Ovary (tissue), 9 donors: ENCODE data around the gene DPH7. TPM values are rescaled to one million over a fixed set of nuclear protein-coding genes. Genes with fewer than 3 reads are reported as not detected.
"Not testable (repeated sequence)": the region's sequence is repeated elsewhere in the genome, so short reads cannot be mapped to it uniquely, and the experiment has no call there.

Experiments
- DNase-seq, 5 donors: peaks; one replicate each; pipeline ENCODE4 v3.0.0-alpha.2; 2019 to 2020
- H3K27ac ChIP-seq, 2 donors: fragments of 200-600 bp; one replicate each; pipeline versions ENCODE4 v1.5.1 to v1.8.0; 2019 to 2022
- H3K27me3 ChIP-seq: fragments of 200-600 bp; one replicate; pipeline ENCODE4 v1.8.0; 2022
- H3K36me3 ChIP-seq: fragments of 200-600 bp; sonication (generic); one replicate; pipeline ENCODE4 v1.5.1; 2019
- H3K4me1 ChIP-seq: one replicate; pipeline ENCODE4 v1.8.1; 2013; ENCODE audit warnings: mild to moderate bottlenecking, moderate library complexity; ENCODE audit not compliant: insufficient read depth
- H3K4me3 ChIP-seq: fragments of 200-600 bp; sonication (generic); one replicate; pipeline ENCODE4 v1.5.1; 2017
- H3K9me3 ChIP-seq, 2 donors: fragments of 200-600 bp in 1 of 2; sonication (generic) in 1 of 2; one replicate each; pipeline versions ENCODE4 v1.5.1 to v1.8.1; 2013 to 2019; ENCODE audit warnings: mild to moderate bottlenecking in 1 of 2, moderate library complexity in 1 of 2
- CTCF ChIP-seq, 3 donors: fragments of 450-650 bp in 2 of 3; fragments of 200-600 bp in 1 of 3; IDR thresholded peaks; one replicate each; pipeline versions ENCODE4 v1.5.1 to v1.8.0; 2016 to 2022; ENCODE audit warnings: antibody characterized with exemption in 3 of 3, mild to moderate bottlenecking in 1 of 3
- EP300 ChIP-seq: sonication (generic); formaldehyde crosslinking; IDR thresholded peaks from one replicate; pipeline ENCODE4 v1.6.1; 2017; ENCODE audit warnings: antibody characterized with exemption
- POLR2A ChIP-seq: fragments of 450-650 bp; IDR thresholded peaks from one replicate; pipeline ENCODE4 v1.6.1; 2017; ENCODE audit warnings: antibody characterized with exemption, mild to moderate bottlenecking, moderate library complexity
- WGBS, 3 donors: extraction: QIAGEN DNeasy Blood & Tissue Kit in 1 of 3; methylation state at CpG; one replicate each; pipeline versions ENCODE4 v1.1.5 to v1.1.7; 2013 to 2017; 5-methylcytosine and 5-hydroxymethylcytosine counted together
- intact Hi-C, 4 donors: fragments of 100-400 bp; cut with DNase I; formaldehyde crosslinking; loops; one replicate each; pipeline versions ENCODE4 v1.11.0 to v1.15.1; 2022 to 2023
- polyA plus RNA-seq, 2 donors: library from polyadenylated mRNA; stranded (reverse); fragments of 200-250 nt in 1 of 2; fragments of 350-450 nt in 1 of 2; fragmentation: Illumina TruSeq in 1 of 2; extraction: RNeasy Lipid Tissue Mini Kit (QIAGEN cat#74804) in 1 of 2; gene quantifications; one replicate each; pipeline ENCODE4 v1.2.3, GENCODE V29; 2013 to 2014
- total RNA-seq, 7 donors: library from RNA; depleted of rRNA in 2 of 7; stranded (reverse); fragments of >200 nt in 2 of 7; fragmentation: NEBNext Ultra II Directional in 3 of 7; extraction: Animal tissue kit (Norgen Biotek cat#: 25700) in 3 of 7; gene quantifications; one replicate each; pipeline versions ENCODE4 v1.1.0 to v1.2.4, GENCODE V29; 2016 to 2023
- donor health status: DM: no; HTN: no; CAD: no; lungs with moderate emphysema.
- donor health status: DM: no; HTN: no; CAD: no.
- donor health status: Bipolar disorder and iron deficiency.
- donor health status: DM: yes; HTN: yes; CAD: no.
- donor health status: DM: no; HTN: no; CAD: no.
- donor health status: DM: yes; HTN: yes; CAD: no.

Gene DPH7
- total and polyA plus RNA-seq, 9 donors, result 15.4 to 38.2 (median 33.0) TPM

DNA sequence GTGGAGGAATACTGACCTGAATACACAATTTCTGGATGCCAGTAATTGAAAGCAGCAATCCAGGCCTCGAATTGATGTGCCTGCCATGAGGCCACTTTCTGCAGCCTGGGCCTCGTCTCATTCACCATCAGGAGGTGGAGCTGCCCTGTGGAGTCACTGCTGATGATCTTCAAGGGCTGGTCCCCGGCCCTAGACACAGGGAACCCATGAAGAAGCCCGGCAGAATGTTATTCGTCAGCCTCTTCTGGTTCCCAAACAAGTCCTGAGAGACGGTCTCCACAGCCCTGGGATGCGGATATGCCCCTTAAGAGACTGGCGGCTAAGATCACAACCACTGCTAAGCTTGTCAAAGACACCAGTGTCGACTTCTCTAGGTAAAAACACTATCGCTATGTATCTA is 4.5 kb downstream of the DPH7 start:
- WGBS, 3 donors, result 88 to 95% (median 90%) methylated on average over 10 of the region's 10 CpGs
- Histone ChIP-seq H3K27ac (no peak overlapping the region), H3K9me3 (no peaks in the 10 kb centered on the region), H3K27me3 (no peaks in the 10 kb centered on the region), H3K4me3 (no peak overlapping the region), H3K36me3 (no peaks in the 10 kb centered on the region), H3K4me1 (peaks cover 4% of the 10 kb centered on the region)
- DNase-seq, result no peak
- intact Hi-C loops, result no loop called here
- TF ChIP-seq CTCF (IDR thresholded peaks at IDR 0.05) (no peak), POLR2A (no peak)

DNA sequence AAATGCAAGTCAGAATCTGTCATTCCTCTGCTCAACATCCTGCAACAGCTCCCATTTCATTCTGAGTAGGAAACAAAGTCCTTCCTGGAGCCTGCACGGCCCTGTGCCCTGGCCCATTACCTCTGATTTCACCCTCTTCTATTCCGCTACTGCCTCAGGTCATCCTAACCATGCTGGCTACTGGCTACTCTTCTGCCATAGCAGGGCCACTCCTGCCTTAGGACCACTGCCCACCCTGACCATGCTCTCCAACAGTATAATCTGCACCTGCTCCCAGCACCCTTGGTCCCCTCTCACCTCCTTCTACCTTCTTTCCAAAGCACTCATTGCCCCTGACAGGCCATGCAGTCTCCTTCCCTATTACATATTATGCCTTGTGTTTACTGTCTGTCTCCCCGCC is 8.2 kb downstream of the DPH7 start:
- 97 to 100% (median 99%) methylated on average over 3 of the region's 3 CpGs for WGBS, 3 donors
- H3K27ac ChIP-seq, result no peak overlapping the region
- no peaks in the 10 kb centered on the region for H3K9me3 ChIP-seq
- TF ChIP-seq EP300 (no peak), CTCF (IDR thresholded peaks at IDR 0.05) (no peak), POLR2A (no peak)
- H3K4me3 ChIP-seq, result no peak overlapping the region
- DNase-seq, result no peak
- no peaks in the 10 kb centered on the region for H3K36me3 ChIP-seq
- intact Hi-C loops, result no loop called here
- H3K4me1 ChIP-seq, result no peaks in the 10 kb centered on the region
- no peaks in the 10 kb centered on the region for H3K27me3 ChIP-seq

- no peak for TF ChIP-seq CTCF (IDR thresholded peaks at IDR 0.05)
- TF ChIP-seq EP300, result no peak
- TF ChIP-seq POLR2A, result no peak
- DNase-seq, result no peak
- Histone ChIP-seq H3K4me1 (no peaks in the 10 kb centered on the region), H3K36me3 (no peaks in the 10 kb centered on the region), H3K4me3 (no peak overlapping the region), H3K27me3 (no peaks in the 10 kb centered on the region), H3K27ac (no peak overlapping the region), H3K9me3 (no peaks in the 10 kb centered on the region)
- intact Hi-C loops, result no loop called here
- WGBS, 3 donors, result 96 to 99% (median 97%) methylated on average over 5 of the region's 5 CpGs
Observed at GRCh38 chr9:137569609-137570203, 9.0 kb downstream of the DPH7 start.

DNA sequence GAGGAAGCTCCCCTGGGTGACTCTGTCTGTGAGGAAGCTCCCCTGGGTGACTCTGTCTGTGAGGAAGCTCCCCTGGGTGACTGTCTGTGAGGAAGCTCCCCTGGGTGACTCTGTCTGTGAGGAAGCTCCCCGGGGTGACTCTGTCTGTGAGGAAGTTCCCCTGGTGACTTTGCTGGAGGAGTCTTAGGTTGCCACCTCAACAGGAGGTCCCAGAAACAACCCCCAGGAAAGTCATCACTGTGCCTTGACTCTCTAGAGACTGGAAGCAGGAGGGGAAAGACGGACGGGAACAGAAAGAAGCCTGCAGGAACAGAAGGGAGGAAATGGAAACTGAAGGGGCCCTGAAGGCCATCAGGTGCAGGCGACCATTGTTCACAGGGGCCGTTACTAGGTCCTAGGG is 10.3 kb downstream of the DPH7 start:
- intact Hi-C loops, H3K27ac ChIP-seq, H3K27me3 ChIP-seq, H3K36me3 ChIP-seq, DNase-seq, H3K4me1 ChIP-seq, H3K9me3 ChIP-seq, H3K4me3 ChIP-seq: not testable (repeated sequence)
- WGBS, 3 donors, result 89 to 96% (median 93%) methylated on average over 5 of the region's 5 CpGs

DNA sequence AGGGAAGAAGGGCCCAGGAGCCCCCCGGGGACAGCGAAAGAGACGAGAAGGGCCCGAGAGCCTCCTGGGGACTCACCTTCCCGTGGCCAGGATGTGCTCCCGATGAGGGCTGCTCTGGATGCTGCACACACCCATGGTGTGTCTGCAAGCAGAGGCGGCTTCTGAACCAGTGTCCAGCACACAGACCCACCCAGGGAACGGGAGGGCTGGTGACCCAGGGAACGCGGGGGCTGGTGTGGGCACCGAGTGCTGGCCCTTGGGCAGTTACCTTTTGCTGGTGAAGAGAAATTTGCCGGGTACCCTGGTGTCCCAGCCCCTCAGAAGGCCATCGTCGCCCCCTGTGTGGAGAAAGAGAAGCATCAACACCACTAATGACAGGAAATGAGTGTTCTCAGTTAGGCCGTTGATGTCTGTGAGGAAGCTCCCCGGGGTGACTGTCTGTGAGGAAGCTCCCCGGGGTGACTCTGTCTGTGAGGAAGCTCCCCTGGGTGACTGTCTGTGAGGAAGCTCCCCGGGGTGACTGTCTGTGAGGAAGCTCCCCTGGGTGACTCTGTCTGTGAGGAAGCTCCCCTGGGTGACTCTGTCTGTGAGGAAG is 13.8 kb downstream of the DPH7 start:
- H3K27ac ChIP-seq, result no peak overlapping the region
- no peaks in the 10 kb centered on the region for H3K36me3 ChIP-seq
- no peak overlapping the region for H3K4me3 ChIP-seq
- H3K9me3 ChIP-seq, result no peaks in the 10 kb centered on the region
- WGBS, 3 donors, result 86 to 91% (median 87%) methylated on average over 17 to 18 of the region's 18 CpGs
- H3K27me3 ChIP-seq, result no peaks in the 10 kb centered on the region
- TF ChIP-seq CTCF (IDR thresholded peaks at IDR 0.05) (no peak), EP300 (no peak), POLR2A (no peak)
- no peaks in the 10 kb centered on the region for H3K4me1 ChIP-seq
- intact Hi-C loops, result no loop called here
- DNase-seq, result no peak
